GM18519 (cell line): ENCODE results near the gene NECTIN2.
"Not testable (repeated sequence)": the region's sequence is repeated elsewhere in the genome, so short reads cannot be mapped to it uniquely, and the experiment has no call there.

Experiments used
- ATAC-seq: cut with Tn5 transposase; IDR thresholded peaks from one replicate; pipeline ENCODE4 v1.9.1; 2021; ENCODE audit warnings: mild to moderate bottlenecking, moderate library complexity; ENCODE audit not compliant: unreplicated experiment, low FRiP score

Gene NECTIN2

GRCh38 chr19:44816301-44816700 lies 29.8 kb upstream of the NECTIN2 start:
- no peak for ATAC-seq

GRCh38 chr19:44817725-44818465 lies 28.2 kb upstream of the NECTIN2 start:
- ATAC-seq, result no peak

- ATAC-seq, result no peak
Measured at GRCh38 chr19:44818466-44819031, 27.5 kb upstream of the NECTIN2 start.

GRCh38 chr19:44819246-44819832 lies 26.8 kb upstream of the NECTIN2 start:
- no peak for ATAC-seq

GRCh38 chr19:44820648-44821609 lies 25.2 kb upstream of the NECTIN2 start:
- no peak for ATAC-seq

GRCh38 chr19:44822177-44822576 lies 23.9 kb upstream of the NECTIN2 start:
- ATAC-seq, result no peak

GRCh38 chr19:44822670-44823372 lies 23.3 kb upstream of the NECTIN2 start:
- no peak for ATAC-seq

- no peak for ATAC-seq
Measured at GRCh38 chr19:44823373-44823698, 22.8 kb upstream of the NECTIN2 start.

- ATAC-seq, result no peak
Measured at GRCh38 chr19:44824761-44825160, 21.3 kb upstream of the NECTIN2 start.

GRCh38 chr19:44832875-44833274 lies 13.2 kb upstream of the NECTIN2 start:
- ATAC-seq, result not testable (repeated sequence)

- ATAC-seq, result not testable (repeated sequence)
Measured at GRCh38 chr19:44834399-44834798, 11.7 kb upstream of the NECTIN2 start.

GRCh38 chr19:44839276-44839675 lies 6.8 kb upstream of the NECTIN2 start:
- ATAC-seq, result no peak

- no peak for ATAC-seq
Measured at GRCh38 chr19:44840811-44841210, 5.3 kb upstream of the NECTIN2 start.

- no peak for ATAC-seq
Measured at GRCh38 chr19:44841231-44841630, 4.9 kb upstream of the NECTIN2 start.

GRCh38 chr19:44845286-44845611 lies 848 bp upstream of the NECTIN2 start:
- peak; percentile 7 for ATAC-seq

- no peak for ATAC-seq
Measured at GRCh38 chr19:44846455-44847143, 502 bp downstream of the NECTIN2 start.

- ATAC-seq, result no peak
Measured at GRCh38 chr19:44847144-44848035, 1.3 kb downstream of the NECTIN2 start.

- ATAC-seq, result no peak
Measured at GRCh38 chr19:44848036-44848811, 2.1 kb downstream of the NECTIN2 start.
